HG03354 (cell line): ENCODE data around the gene PNKD.
"Not testable (repeated sequence)": the region's sequence is repeated elsewhere in the genome, so short reads cannot be mapped to it uniquely, and the experiment has no call there.

Experiments
- ATAC-seq: cut with Tn5 transposase; IDR thresholded peaks from one replicate; pipeline ENCODE4 v1.9.1; 2021; ENCODE audit warnings: mild to moderate bottlenecking; ENCODE audit not compliant: unreplicated experiment, poor library complexity, severe bottlenecking

The PNKD gene

DNA sequence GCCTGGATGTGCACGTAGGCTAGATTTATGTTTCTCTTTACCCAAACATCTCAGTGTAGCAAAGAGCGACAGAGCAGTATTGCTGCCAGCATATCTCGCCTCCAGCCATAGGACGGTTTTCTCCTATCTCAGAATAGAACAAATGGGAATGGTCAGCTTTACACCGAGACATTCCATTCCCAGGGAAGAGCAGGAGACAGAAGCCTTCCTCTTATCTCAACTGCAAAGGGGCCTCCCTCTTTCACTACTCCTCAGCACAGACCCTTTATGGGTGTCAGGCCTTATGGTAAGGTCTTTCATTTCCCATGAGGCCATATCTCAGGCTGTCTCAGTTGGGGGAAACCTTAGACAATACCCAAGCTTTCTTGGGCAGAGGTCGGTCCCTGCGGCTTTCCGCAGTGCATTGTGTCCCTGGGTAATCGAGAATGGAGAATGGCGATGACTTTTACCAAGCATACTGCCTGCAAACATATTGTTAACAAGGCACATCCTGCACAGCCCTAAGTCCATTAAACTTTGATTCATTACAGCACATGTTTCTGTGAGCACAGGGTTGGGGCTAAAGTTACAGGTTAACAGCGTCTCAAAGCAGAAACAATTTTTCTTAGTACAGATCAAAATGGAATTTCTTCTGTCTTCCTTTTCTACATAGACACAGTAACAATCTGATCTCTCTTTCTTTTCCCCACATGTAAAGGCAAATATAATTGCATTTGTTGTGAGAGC lies 41.4 kb downstream of the PNKD start:
- ATAC-seq, result not testable (repeated sequence)

DNA sequence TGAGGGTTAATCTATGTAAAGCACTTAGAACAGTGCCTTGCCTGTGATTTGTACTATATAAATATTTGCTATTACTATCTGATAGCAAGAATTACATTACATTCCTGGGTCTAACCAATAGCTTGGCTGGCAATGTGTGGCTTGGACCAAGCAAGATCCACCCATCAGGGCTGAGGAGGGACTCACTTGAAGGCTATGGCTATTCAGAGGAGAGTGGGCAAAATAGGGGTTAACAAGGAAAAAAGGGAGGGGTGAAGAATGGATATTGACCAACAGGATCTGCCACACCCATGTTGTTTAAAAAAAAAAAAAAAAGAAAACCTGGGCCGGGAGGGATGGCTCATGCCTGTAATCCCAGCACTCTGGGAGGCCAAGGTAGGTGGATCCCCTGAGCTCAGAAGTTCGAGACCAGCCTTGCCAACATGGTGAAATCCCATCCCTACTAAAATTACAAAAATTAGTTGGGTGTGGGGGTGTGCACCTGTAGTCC lies 42.0 kb downstream of the PNKD start:
- no peak for ATAC-seq

DNA sequence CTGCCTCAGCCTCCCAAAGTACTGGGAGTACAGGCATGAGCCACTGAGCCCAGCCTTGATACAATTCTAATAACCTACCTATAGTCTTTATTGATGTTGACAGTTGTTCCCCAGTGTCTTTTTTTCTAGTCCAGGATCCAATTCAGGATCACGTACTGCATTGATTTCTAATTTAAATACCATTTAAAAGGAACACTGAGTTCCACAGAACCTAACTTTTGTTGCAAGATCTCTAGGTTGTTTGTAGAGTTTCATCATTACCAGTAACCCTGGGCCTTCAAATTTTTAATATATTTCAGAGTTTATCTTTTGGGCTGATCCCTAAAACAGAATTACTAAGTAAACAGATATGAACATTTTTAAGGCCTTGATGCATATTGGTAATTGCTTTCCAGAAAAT lies 43.0 kb downstream of the PNKD start:
- ATAC-seq, result no peak

DNA sequence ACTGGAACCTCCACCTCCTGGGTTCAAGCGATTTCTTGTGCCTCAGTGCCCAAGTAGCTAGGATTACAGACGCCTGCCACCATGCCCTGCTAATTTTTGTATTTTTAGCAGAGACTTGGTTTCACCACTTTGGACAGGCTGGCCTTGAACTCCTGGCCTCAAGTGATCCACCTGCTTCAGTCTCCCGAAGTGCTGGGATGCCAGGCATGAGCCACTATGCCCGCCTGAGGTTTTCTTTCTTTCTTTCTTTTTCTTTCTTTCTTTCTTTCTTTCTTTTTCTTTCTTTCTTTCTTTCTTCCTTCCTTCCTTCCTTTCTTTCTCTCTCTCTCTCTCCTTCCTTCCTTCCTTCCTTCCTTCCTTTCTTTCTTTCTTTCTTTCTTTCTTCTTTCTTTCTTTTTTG lies 44.4 kb downstream of the PNKD start:
- ATAC-seq, result not testable (repeated sequence)

DNA sequence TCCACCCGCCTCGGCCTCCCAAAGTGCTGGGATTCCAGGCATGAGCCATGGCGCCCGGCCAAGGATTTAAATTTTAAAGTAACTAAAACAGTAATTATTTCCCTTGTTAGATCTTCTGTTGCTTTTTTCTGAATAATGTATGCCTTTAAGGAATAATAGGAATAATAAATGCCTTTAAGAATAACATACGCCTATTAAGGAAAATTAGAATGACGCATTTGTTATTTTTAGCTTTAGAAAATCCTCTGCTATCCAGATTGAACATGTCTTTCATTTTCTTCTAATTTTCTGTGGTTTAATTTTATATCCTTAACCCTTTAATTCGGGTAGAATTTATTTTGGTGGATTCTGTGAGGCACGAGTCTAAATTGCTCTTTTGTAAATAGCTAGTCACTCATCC lies 45.1 kb downstream of the PNKD start:
- ATAC-seq, result no peak

DNA sequence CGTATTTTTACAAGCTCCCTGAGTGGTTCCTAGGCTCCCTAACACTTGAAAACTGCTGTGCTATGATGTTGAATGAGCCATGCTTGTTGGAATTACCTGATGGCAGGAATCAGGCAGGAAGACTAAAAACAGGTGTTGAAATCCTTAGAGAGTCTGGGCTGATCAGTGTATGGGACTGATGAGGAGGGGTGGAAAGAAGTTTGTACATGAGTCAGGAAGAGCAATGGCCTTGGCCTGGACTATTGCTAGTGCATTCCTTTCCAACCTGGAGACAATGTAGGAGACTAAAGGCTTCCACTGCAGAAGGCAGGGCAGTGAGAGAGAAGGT lies 46.9 kb downstream of the PNKD start:
- ATAC-seq, result no peak

DNA sequence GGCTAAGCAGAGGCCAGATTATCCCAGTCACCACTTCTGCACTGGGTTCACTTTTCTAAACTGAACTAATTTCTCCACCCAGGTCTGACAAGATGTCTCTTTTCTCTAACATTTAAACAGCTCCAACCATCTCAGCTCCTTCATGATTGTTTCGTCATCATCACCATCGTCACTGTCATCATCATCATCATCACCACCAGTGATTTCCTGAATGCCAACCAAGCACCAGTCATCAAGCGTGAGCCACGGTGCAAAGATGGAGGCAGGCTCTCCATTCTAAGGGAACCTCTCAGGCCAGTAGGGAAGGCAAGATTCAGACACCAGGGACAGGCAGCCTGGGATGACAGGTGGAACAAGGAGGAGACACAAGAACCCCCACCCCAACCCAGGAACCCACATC lies 47.5 kb downstream of the PNKD start:
- ATAC-seq, result no peak

DNA sequence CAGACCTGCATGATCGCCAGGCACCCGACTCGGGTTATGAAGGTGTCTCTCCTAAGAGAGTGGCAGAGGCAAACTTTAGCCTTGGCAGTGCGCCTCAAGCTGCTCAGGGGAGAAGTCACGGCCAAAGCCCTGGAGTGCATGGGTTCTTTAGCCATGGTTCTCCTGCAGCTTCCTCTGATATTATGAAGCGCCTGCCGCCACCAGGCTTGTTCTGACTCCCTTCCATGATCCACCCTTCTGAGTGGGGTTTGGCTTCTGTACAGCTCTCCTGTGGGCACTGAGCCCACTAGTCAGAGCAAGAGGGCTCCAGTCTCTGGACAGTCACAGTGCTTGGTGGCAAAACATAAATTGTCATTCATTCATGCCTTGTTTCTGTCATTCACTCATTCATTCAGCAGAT lies 47.9 kb downstream of the PNKD start:
- ATAC-seq, result no peak

DNA sequence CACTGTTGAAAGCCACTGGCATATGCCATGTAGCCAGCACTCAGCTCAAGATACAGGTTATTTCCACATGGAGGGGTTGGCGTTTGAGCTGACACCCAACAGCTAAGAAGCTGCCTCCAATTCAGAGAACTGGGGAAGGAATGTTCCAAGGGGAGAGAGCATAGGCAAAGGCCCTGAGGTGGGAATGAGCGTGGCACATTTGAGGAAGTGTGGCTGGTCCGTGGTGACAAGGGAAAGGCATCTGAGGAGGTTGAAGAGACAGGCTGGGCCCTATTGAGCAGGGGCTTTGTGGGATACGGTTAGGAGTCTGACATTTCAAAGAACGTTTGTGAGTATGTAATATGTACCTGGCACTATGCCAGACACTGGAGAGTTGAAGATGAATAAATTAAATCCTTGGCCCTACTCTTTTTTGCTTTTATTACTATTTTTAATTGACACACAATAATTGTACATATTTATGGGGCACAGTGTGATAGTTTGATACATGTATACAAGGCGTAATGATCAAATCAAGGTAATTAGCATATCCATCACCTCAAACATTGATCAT lies 49.6 kb downstream of the PNKD start:
- no peak for ATAC-seq

DNA sequence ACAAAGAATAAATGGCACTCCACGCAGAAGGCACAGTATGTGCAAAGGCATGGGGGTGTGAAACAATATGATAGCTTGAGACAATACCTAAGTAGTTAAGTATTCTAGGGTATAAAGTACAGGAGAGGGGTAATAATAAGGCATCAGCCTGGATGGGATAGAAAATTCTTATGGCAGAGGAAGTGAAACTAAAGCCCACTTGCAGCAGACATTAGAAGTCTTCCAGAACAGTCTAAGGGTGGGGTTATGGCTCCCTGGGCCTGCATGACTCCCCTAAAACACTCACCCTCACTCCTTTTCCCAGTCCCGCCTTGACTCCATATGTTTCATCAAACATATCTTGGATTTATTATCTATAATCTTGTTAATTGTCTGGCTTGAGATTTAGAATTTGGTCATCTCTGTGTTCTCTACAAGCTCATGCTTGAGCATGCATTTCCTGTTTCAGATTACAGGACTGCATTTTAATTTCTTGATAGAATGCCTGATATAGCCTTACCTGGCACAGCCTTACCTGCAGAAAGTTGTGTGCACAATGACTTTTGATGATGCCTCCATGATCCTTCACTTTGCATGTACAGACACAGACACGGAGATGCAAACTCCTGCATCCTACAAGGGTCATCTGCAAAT lies 50.5 kb downstream of the PNKD start:
- ATAC-seq, result no peak

DNA sequence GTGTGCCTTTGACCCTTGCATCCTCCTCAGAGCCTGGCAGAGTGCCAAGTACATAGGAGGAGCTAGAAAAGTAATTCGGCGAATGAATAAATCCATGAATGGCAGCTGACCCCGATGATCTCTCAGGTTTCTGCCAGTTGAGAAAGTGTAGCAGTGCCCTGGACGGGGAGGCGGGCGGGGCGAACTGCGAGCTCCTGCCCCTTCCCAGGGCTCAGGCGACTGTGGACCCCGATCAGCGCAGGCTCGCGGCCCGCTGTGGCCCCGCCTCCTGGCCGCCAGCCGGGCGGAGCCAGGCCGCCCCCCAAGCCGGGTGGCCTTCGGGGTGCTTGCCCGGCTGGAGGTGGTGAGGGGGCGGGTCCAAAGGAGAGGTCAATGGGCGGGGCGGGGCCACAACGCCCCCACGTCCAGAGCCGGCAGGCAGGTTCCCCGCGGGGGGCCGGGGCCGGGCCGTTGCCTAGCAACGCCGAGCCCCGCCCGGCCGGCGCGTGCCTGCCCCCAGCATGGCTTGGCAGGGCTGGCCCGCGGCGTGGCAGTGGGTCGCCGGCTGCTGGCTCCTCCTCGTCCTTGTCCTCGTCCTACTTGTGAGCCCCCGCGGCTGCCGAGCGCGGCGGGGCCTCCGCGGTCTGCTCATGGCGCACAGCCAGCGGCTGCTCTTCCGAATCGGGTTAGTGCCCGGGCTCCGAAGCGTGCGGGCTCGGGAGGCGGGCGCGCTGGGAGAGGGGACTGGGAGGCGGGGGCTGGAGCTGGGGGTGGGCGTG lies 52.6 kb downstream of the PNKD start:
- ATAC-seq, result peak; percentile 76

DNA sequence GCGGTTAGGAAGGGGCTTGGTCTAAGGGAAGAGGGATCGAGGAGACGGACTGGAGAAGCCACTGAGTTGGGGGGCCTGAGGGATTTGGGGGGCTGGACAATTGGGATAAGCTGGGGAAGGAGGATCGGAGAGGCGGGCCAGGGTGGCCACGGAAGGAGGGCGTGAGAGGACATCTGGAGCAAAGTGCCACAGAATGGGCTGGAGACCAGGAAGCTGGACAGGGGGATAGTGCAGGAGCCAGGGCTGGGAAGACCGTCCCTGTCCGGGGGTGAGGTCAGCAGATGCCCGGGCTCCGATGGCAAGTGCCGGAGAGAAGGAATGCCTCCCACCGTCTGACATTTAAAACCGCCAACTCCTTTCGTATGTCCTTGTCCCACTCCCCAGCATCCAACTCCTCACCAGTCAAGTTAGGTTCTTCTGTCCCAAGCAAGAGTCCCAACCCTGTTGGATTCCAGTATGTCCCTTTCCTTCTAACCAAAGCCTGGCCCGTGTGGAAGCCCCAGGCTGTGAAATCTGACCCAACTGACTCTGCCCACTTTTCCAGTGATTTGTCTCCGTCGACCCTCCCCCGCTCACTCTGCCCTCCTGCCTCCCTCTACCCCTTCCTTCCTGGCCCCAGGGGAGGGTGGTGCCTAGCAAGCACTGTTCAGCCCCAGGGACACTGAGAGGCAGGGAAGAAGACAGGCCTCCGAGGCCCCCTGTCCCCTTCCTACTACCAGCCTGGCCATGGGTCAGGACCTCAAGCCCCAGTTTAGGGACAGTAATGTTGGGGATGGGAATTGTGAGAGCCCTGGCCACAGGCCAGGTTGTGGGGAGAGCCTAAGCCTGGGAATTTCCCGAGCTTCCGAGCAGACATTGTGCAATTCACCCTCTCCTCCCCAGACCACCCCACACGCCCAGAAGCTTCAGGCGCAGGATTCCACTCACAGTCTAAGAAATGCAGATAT lies 53.5 kb downstream of the PNKD start:
- no peak for ATAC-seq

DNA sequence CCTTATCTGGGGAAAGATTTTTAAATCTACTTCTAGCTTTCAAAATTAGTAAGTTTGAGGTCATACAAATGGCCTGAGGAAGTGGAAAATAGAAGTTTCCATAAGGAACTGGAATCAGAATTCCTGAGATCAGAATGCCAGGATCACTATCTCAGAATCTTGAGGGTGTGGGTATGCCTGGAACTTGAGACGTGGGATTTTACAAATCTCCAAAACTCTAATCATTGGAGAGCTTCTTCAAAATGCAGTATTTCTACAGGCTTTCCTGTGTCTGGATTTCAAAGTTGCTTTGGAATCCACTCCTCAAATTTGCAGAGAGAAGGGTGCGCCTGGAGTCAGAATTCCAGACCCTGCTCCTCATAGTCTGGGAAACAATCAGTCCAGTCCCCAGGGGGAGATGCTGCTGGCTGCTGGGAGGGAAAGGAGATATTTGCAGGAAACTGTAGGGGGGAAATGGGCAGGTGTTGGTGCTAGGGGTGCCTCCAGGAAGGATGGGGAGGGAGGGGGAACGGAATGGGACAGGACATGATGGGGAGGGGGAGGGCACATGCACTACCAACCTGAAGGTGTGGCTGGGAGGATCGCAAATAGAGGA lies 55.3 kb downstream of the PNKD start:
- ATAC-seq, result no peak

DNA sequence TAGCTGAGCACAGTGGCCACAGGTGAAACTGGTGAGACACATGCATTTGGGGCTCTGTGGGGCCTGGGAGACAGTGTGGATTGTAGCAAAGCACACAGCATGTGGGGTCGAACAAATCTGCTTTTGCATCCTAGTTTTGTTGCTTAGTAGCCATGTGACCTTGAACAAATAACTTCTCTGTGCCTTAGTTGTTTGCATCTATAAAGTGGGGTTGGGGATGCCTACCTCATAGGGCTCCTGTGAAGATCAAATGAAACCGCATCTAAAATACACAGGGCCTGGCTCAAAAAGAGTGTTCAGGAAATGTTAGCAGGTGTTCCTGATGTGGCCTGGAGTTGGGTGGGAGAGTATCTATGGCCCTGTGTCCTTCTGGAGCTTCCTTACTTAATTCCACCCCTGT lies 56.0 kb downstream of the PNKD start:
- no peak for ATAC-seq

DNA sequence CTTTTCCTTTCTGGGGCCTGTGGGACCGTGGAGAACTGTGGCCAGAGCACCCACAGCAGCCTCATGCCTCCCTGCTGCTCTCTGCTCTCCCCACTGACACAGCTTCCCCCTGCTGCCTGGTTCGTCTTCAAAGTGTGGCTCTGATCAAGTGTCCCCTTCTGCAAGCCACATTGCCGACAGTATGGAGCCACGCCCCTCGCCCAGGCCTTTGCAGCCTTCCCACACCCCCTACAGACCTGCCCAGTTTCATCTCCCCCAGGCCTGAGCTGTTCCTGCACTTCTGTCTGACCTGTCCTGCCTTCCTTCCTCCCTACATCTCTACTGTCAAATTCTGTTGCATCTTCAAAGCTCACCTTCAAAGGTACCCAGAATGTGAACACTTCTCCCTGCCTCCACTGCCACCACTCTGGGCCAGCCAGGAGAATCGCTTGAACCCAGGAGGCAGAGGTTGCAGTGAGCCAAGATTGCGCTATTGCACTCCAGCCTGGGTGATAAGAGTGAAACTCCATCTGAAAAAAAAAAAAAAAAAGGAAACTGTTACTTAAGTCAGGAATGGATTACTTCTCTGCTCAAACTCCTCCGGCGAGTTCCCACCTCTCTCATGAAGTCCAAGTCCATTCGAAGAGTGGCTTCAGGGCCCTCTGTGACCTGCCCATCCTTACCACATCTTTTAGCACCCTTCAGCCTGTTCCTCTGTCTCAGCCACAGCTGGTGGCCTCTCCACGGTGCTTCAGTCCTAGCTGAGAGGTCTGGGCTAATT lies 57.3 kb downstream of the PNKD start:
- no peak for ATAC-seq

DNA sequence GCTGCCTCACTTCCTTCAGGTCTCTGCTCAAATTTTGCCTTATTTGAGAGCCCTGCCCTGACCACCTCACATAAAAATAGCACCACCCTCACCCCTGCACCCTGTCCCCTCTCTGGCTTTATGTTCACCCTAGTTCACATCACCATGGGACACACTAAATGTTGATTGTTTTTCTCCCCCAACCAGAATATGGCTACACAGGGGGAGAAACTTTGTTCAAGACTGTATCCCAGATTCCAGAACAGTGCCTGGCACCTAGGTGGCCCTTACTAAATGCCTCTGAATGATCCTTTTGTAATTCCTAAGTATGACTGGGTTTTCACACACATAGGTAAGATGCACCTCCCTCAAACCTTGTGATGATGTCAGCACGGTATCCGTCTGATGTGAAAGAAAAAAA lies 58.0 kb downstream of the PNKD start:
- no peak for ATAC-seq

DNA sequence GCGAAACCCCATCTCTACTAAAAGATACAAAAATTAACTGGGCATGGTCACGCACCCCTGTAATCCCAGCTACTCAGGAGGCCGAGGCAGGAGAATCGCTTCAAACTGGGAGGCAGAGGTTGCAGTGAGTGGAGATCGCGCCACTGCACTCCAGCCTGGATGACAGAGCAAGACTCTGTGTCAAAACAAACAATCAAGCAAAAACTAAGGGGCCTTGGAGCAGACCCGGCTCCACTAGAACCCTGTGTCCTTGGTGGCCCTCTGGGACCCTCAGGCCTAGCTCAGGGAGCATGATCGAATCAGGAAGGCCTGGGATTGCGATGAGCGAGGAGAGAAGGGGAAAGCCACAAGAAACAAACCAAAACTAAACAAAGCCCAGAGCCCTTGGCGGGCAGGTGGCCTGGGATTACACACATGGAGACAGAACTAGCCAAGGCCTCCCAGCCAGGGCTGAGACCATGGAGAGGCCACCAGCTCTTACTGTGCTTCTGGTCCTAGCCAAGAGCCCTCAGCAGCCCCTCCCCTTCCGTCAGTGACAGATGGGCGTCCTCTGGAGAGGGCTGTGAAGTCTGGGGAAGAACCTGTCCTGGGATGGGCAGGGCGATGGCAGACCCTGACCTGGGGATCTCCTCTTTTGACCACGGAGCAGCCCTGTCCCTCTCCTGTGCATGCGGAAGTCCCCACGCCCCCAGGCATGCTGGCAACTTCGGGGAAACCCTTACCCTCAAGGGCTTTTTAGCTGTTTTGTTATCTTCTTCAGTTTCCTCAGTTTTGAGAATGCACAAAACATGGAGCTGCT lies 58.9 kb downstream of the PNKD start:
- peak; percentile 50 for ATAC-seq
